HUES48 (cell line): Measurements from ENCODE around the gene CSNK1G1.
"Not testable (repeated sequence)": the region's sequence is repeated elsewhere in the genome, so short reads cannot be mapped to it uniquely, and the experiment has no call there.

Experiments used
- H3K27ac ChIP-seq: one replicate; pipeline ENCODE4 v1.7.0; 2013; ENCODE audit warnings: low read depth, low read length, inconsistent platforms
- H3K27me3 ChIP-seq: 2 replicates; pipeline ENCODE4 v1.6.1; 2013; ENCODE audit warnings: mild to moderate bottlenecking, low read length; ENCODE audit not compliant: control insufficient read depth, insufficient read depth
- H3K36me3 ChIP-seq: 2 replicates; pipeline ENCODE4 v1.6.1; 2013; ENCODE audit warnings: low read length; ENCODE audit not compliant: control insufficient read depth, insufficient read depth
- H3K4me1 ChIP-seq: 2 replicates; pipeline ENCODE4 v1.6.1; 2013; ENCODE audit warnings: mild to moderate bottlenecking, low read length; ENCODE audit not compliant: control insufficient read depth, insufficient read depth
- H3K4me3 ChIP-seq: 2 replicates; pipeline ENCODE4 v1.5.1; 2013; ENCODE audit warnings: mild to moderate bottlenecking, low read depth, low read length
- H3K9ac ChIP-seq: 2 replicates; pipeline ENCODE4 v1.6.1; 2013; ENCODE audit warnings: mild to moderate bottlenecking, low read depth, low read length, moderate library complexity
- H3K9me3 ChIP-seq: 2 replicates; pipeline ENCODE4 v1.6.1; 2013; ENCODE audit warnings: low read length; ENCODE audit not compliant: control insufficient read depth, insufficient read depth

CSNK1G1 gene

GRCh38 chr15:64222573-64223366 is 133.2 kb downstream of the CSNK1G1 start:
- no peaks in the 10 kb centered on the region for H3K9me3 ChIP-seq
- no peaks in the 10 kb centered on the region for H3K36me3 ChIP-seq
- H3K4me1 ChIP-seq = no peaks in the 10 kb centered on the region
- H3K4me3 ChIP-seq = no peak overlapping the region
- H3K9ac ChIP-seq = no peak overlapping the region
- no peak overlapping the region for H3K27ac ChIP-seq
- no peaks in the 10 kb centered on the region for H3K27me3 ChIP-seq

- H3K9ac ChIP-seq, H3K36me3 ChIP-seq, H3K27ac ChIP-seq, H3K4me1 ChIP-seq, H3K4me3 ChIP-seq, H3K9me3 ChIP-seq, H3K27me3 ChIP-seq: not testable (repeated sequence)
Measured at GRCh38 chr15:64221911-64222310, 134.1 kb downstream of the CSNK1G1 start.

GRCh38 chr15:64217429-64217750 is 138.6 kb downstream of the CSNK1G1 start:
- H3K4me1 ChIP-seq, H3K27ac ChIP-seq, H3K9ac ChIP-seq, H3K9me3 ChIP-seq, H3K27me3 ChIP-seq, H3K4me3 ChIP-seq: not testable (repeated sequence)
- peaks cover 17% of the 10 kb centered on the region for H3K36me3 ChIP-seq

- Histone ChIP-seq H3K27ac (no peak overlapping the region), H3K36me3 (peaks cover 17% of the 10 kb centered on the region)
Measured at GRCh38 chr15:64216730-64217428, 139.1 kb downstream of the CSNK1G1 start.

GRCh38 chr15:64216196-64216595 is 139.8 kb downstream of the CSNK1G1 start:
- H3K27me3 ChIP-seq = no peaks in the 10 kb centered on the region

More at GRCh38 chr15:64216730-64217428, 139.1 kb downstream of the CSNK1G1 start:
- no peak overlapping the region for H3K9ac ChIP-seq
- H3K4me3 ChIP-seq = no peak overlapping the region
- no peaks in the 10 kb centered on the region for H3K9me3 ChIP-seq
- no peaks in the 10 kb centered on the region for H3K27me3 ChIP-seq
- no peaks in the 10 kb centered on the region for H3K4me1 ChIP-seq

GRCh38 chr15:64213646-64214045 is 142.3 kb downstream of the CSNK1G1 start:
- Histone ChIP-seq H3K9ac (no peak overlapping the region), H3K4me1 (no peaks in the 10 kb centered on the region), H3K27me3 (no peaks in the 10 kb centered on the region), H3K4me3 (no peak overlapping the region), H3K9me3 (no peaks in the 10 kb centered on the region), H3K27ac (no peak overlapping the region), H3K36me3 (peaks cover 17% of the 10 kb centered on the region)

More at GRCh38 chr15:64216196-64216595, 139.8 kb downstream of the CSNK1G1 start:
- Histone ChIP-seq H3K27ac (no peak overlapping the region), H3K4me1 (no peaks in the 10 kb centered on the region), H3K9ac (no peak overlapping the region), H3K4me3 (no peak overlapping the region), H3K9me3 (no peaks in the 10 kb centered on the region), H3K36me3 (peaks cover 17% of the 10 kb centered on the region)

- no peaks in the 10 kb centered on the region for H3K9me3 ChIP-seq
- no peak overlapping the region for H3K9ac ChIP-seq
Measured at GRCh38 chr15:64211696-64212095, 144.3 kb downstream of the CSNK1G1 start.

GRCh38 chr15:64210371-64210770 is 145.6 kb downstream of the CSNK1G1 start:
- Histone ChIP-seq H3K36me3 (peaks cover 18% of the 10 kb centered on the region), H3K27me3 (no peaks in the 10 kb centered on the region), H3K9me3 (no peaks in the 10 kb centered on the region), H3K27ac (no peak overlapping the region), H3K4me3 (no peak overlapping the region), H3K4me1 (no peaks in the 10 kb centered on the region), H3K9ac (no peak overlapping the region)

More at GRCh38 chr15:64211696-64212095, 144.3 kb downstream of the CSNK1G1 start:
- no peaks in the 10 kb centered on the region for H3K4me1 ChIP-seq
- no peaks in the 10 kb centered on the region for H3K27me3 ChIP-seq
- no peak overlapping the region for H3K4me3 ChIP-seq
- H3K27ac ChIP-seq = no peak overlapping the region
- H3K36me3 ChIP-seq = peaks cover 21% of the 10 kb centered on the region

GRCh38 chr15:64209680-64210334 is 146.2 kb downstream of the CSNK1G1 start:
- Histone ChIP-seq H3K9me3 (no peaks in the 10 kb centered on the region), H3K4me1 (no peaks in the 10 kb centered on the region), H3K9ac (no peak overlapping the region), H3K27me3 (no peaks in the 10 kb centered on the region), H3K4me3 (no peak overlapping the region), H3K27ac (no peak overlapping the region), H3K36me3 (peaks cover 18% of the 10 kb centered on the region)

- Histone ChIP-seq H3K9ac (no peak overlapping the region), H3K4me1 (no peaks in the 10 kb centered on the region), H3K27me3 (no peaks in the 10 kb centered on the region), H3K27ac (no peak overlapping the region), H3K36me3 (peaks cover 27% of the 10 kb centered on the region), H3K4me3 (no peak overlapping the region), H3K9me3 (no peaks in the 10 kb centered on the region)
Measured at GRCh38 chr15:64205202-64205601, 150.8 kb downstream of the CSNK1G1 start.

- no peak overlapping the region for H3K9ac ChIP-seq
- H3K9me3 ChIP-seq = no peaks in the 10 kb centered on the region
- 0 out of 2 replicates have a peak, but pooled peaks cover under 1% of the 10 kb centered on the region for H3K4me1 ChIP-seq
- H3K27me3 ChIP-seq = no peaks in the 10 kb centered on the region
- no peak overlapping the region for H3K27ac ChIP-seq
- peaks cover 22% of the 10 kb centered on the region for H3K36me3 ChIP-seq
- no peak overlapping the region for H3K4me3 ChIP-seq
Measured at GRCh38 chr15:64197425-64197824, 158.5 kb downstream of the CSNK1G1 start.
